ENCODE results near the gene KLHL36. TPM values are rescaled to one million over a fixed set of nuclear protein-coding genes. Genes with fewer than 3 reads are reported as not detected.

KLHL36 gene
- total RNA-seq, 4 donors from 2014 or later: 70.5 to 114 (median 80.5) TPM

- WGBS, 2 donors (ENCODE audit: low coverage in 1 of 2): 90 to 95% methylated on average over 6 to 8 of the region's 51 CpGs
- Histone ChIP-seq H3K9me3 (no peaks in the 10 kb centered on the region), H3K27me3 (no peaks in the 10 kb centered on the region), H3K27ac (no peak overlapping the region), H3K4me3 (no peak overlapping the region), H3K36me3 (peaks cover 0 to 100% of the 10 kb centered on the region in 2 donors), H3K4me1 (no peaks in the 10 kb centered on the region)
- no peak for ATAC-seq
- TF ChIP-seq, protein P1, sequence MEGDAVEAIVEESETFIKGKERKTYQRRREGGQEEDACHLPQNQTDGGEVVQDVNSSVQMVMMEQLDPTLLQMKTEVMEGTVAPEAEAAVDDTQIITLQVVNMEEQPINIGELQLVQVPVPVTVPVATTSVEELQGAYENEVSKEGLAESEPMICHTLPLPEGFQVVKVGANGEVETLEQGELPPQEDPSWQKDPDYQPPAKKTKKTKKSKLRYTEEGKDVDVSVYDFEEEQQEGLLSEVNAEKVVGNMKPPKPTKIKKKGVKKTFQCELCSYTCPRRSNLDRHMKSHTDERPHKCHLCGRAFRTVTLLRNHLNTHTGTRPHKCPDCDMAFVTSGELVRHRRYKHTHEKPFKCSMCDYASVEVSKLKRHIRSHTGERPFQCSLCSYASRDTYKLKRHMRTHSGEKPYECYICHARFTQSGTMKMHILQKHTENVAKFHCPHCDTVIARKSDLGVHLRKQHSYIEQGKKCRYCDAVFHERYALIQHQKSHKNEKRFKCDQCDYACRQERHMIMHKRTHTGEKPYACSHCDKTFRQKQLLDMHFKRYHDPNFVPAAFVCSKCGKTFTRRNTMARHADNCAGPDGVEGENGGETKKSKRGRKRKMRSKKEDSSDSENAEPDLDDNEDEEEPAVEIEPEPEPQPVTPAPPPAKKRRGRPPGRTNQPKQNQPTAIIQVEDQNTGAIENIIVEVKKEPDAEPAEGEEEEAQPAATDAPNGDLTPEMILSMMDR (IDR thresholded peaks at IDR 0.05): no peak
- TF ChIP-seq POLR2AphosphoS5 (IDR thresholded peaks at IDR 0.05): no peak
- TF ChIP-seq EP300 (IDR thresholded peaks at IDR 0.05): no peak
- no peak for TF ChIP-seq POLR2A (IDR thresholded peaks at IDR 0.05)
These were observed 13.2 kb downstream of the KLHL36 start for GRCh38 chr16:84661418-84662060.

DNA sequence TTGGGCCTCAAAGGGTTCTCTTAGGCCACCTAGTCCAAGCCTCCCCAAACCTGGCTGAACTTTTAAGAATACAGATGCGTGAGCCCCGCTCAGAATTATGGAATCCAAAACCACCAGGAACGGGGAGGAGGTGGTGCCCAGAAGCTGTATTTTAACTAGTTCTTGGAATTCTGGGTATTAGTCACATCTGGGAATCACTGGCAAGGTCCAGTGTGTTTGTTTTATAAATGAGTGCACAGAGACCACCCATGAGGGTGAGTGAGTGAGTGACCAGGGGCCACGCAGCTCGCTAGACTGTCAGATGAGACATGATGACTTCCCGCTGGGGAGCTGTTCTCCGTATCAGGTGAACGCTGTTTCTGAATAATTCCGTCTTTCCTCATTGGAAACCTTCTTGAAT lies 14.2 kb downstream of the KLHL36 start:
- no peaks in the 10 kb centered on the region for H3K27me3 ChIP-seq
- no peaks in the 10 kb centered on the region for H3K9me3 ChIP-seq
- TF ChIP-seq, protein P1 (IDR thresholded peaks at IDR 0.05): no peak
- TF ChIP-seq POLR2A (IDR thresholded peaks at IDR 0.05): no peak
- no peak for TF ChIP-seq POLR2AphosphoS5 (IDR thresholded peaks at IDR 0.05)
- no peak for TF ChIP-seq EP300 (IDR thresholded peaks at IDR 0.05)
- peaks cover 0 to 95% of the 10 kb centered on the region in 2 donors for H3K36me3 ChIP-seq
- no peak overlapping the region for H3K27ac ChIP-seq
- no peaks in the 10 kb centered on the region for H3K4me1 ChIP-seq
- WGBS, 2 donors (ENCODE audit: low coverage in 1 of 2): 86 to 87% methylated on average over 6 to 9 of the region's 9 CpGs
- no peak for ATAC-seq
- no peak overlapping the region for H3K4me3 ChIP-seq

GRCh38 chr16:84663433-84664101 lies 15.3 kb downstream of the KLHL36 start:
- ATAC-seq: no peak
- Histone ChIP-seq H3K4me3 (no peak overlapping the region), H3K9me3 (no peaks in the 10 kb centered on the region), H3K27me3 (no peaks in the 10 kb centered on the region), H3K27ac (no peak overlapping the region), H3K36me3 (peaks cover 0 to 93% of the 10 kb centered on the region in 2 donors), H3K4me1 (no peaks in the 10 kb centered on the region)
- 54 to 64% methylated on average over 6 to 9 of the region's 9 CpGs for WGBS, 2 donors (ENCODE audit: low coverage in 1 of 2)
- TF ChIP-seq EP300 (IDR thresholded peaks at IDR 0.05) (no peak), POLR2A (IDR thresholded peaks at IDR 0.05) (no peak), POLR2AphosphoS5 (IDR thresholded peaks at IDR 0.05) (no peak)
- TF ChIP-seq, protein P1 (IDR thresholded peaks at IDR 0.05): no peak

GRCh38 chr16:84665359-84665758 lies 17.0 kb downstream of the KLHL36 start:
- Histone ChIP-seq H3K27ac (no peak overlapping the region), H3K27me3 (no peaks in the 10 kb centered on the region), H3K4me1 (no peaks in the 10 kb centered on the region), H3K36me3 (peaks cover 0 to 77% of the 10 kb centered on the region in 2 donors), H3K4me3 (no peak overlapping the region), H3K9me3 (no peaks in the 10 kb centered on the region)
- ATAC-seq: no peak
- TF ChIP-seq EP300 (IDR thresholded peaks at IDR 0.05): no peak
- no peak for TF ChIP-seq POLR2AphosphoS5 (IDR thresholded peaks at IDR 0.05)
- TF ChIP-seq, protein P1 (IDR thresholded peaks at IDR 0.05): no peak
- no peak for TF ChIP-seq POLR2A (IDR thresholded peaks at IDR 0.05)
- WGBS, 2 donors (ENCODE audit: low coverage in 1 of 2): 75 to 79% methylated on average over 2 of the region's 2 CpGs

DNA sequence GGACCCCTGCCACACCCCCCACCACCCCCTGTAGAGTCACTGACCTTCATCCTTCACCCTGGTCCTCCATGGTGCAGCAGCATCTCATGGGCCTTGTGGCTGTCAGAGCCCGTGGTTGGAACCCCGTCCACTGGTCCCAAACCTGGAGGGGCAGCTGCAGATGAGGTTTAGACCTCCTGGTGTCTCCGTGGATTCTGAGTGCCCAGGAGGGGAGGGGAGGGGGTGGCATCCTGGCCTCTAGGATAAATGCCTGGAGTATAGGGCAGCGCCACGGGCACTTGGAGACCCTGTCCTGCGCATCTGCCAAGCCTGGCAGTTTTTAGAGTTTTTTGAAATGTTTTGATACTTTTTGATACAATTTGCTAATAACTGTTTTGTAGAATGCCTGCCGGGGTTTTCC lies 17.5 kb downstream of the KLHL36 start:
- H3K4me1 ChIP-seq: no peaks in the 10 kb centered on the region
- no peak for ATAC-seq
- no peak for TF ChIP-seq EP300 (IDR thresholded peaks at IDR 0.05)
- TF ChIP-seq, protein P1 (IDR thresholded peaks at IDR 0.05): no peak
- TF ChIP-seq POLR2A (IDR thresholded peaks at IDR 0.05): no peak
- TF ChIP-seq POLR2AphosphoS5 (IDR thresholded peaks at IDR 0.05): no peak
- H3K4me3 ChIP-seq: no peak overlapping the region
- no peaks in the 10 kb centered on the region for H3K9me3 ChIP-seq
- H3K36me3 ChIP-seq: peaks cover 0 to 72% of the 10 kb centered on the region in 2 donors
- no peak overlapping the region for H3K27ac ChIP-seq
- H3K27me3 ChIP-seq: no peaks in the 10 kb centered on the region
- WGBS, 2 donors (ENCODE audit: low coverage in 1 of 2): 78% methylated on average over 6 of the region's 7 CpGs; no CpG with 5 or more reads in 1 of the 2 donors

Data from gastroesophageal sphincter (tissue), 4 donors.